SK-N-SH (cell line): ENCODE measurements around the gene SRPRA. TPM values are rescaled to one million over a fixed set of nuclear protein-coding genes. Genes with fewer than 3 reads are reported as not detected.

ENCODE experiments used
- CTCF ChIA-PET: fragments of 300-600, 350-600 bp; formaldehyde crosslinking; extraction: SDS; loops from one replicate; lab custom pipeline; 2021; lab: Yijun Ruan, JAX
- POLR2A ChIA-PET: fragments of 350-600 bp; sonication (Branson Sonifier 250); formaldehyde crosslinking; extraction: SDS; loops from one replicate; lab custom pipeline; 2020; ENCODE audit warnings: antibody characterized with exemption, inconsistent platforms; lab: Yijun Ruan, JAX
- DNase-seq: peaks from one replicate; pipeline ENCODE4 v3.0.0; 2012
- H2AFZ ChIP-seq: fragments of 200-600 bp; sonication (generic); 2 replicates; pipeline ENCODE4 v1.8.1; 2016; ENCODE audit warnings: antibody characterized with exemption, mild to moderate bottlenecking, low read depth
- H3F3A ChIP-seq: fragments of 200-600 bp; sonication (generic); replicated peaks from 2 replicates; pipeline ENCODE3; 2016; ENCODE audit warnings: antibody characterized with exemption, mild to moderate bottlenecking; ENCODE audit not compliant: insufficient read depth
- H3K27ac ChIP-seq, 2 experiments: fragments of 200-500 bp in 1 of 2; fragments of 200-600 bp in 1 of 2; sonication (Bioruptor generic) in 1 of 2; sonication (generic), shearing (Covaris generic) in 1 of 2; 2 replicates each; pipeline versions ENCODE4 v1.5.1 to v1.6.1; 2014 to 2016; ENCODE audit warnings: low read depth in 2 of 2, inconsistent platforms in 1 of 2, low read length in 1 of 2, mild to moderate bottlenecking in 1 of 2, mixed read lengths in 1 of 2
- H3K27me3 ChIP-seq: fragments of 200-600 bp; sonication (generic), shearing (Covaris generic); 2 replicates; pipeline ENCODE4 v1.6.1; 2016; ENCODE audit warnings: mixed run types; ENCODE audit not compliant: insufficient read depth
- H3K36me3 ChIP-seq, 2 experiments: fragments of 200-500 bp in 1 of 2; fragments of 200-600 bp in 1 of 2; sonication (Bioruptor generic) in 1 of 2; sonication (generic) in 1 of 2; replicated peaks in 1 of 2; 2 replicates each; pipeline versions ENCODE3 to v1.5.1; 2014 to 2016; ENCODE audit warnings: low read length in 1 of 2, mild to moderate bottlenecking in 1 of 2; ENCODE audit not compliant: insufficient read depth in 2 of 2, control insufficient read depth in 1 of 2
- H3K4me1 ChIP-seq, 2 experiments: fragments of 200-500 bp in 1 of 2; fragments of 200-600 bp in 1 of 2; sonication (Bioruptor generic) in 1 of 2; sonication (generic), shearing (Covaris generic) in 1 of 2; 2 replicates each; pipeline versions ENCODE4 v1.5.1 to v1.6.1; 2014 to 2016; ENCODE audit warnings: low read depth in 1 of 2, low read length in 1 of 2, mixed run types in 1 of 2; ENCODE audit not compliant: insufficient read depth in 2 of 2, control insufficient read depth in 1 of 2
- H3K4me2 ChIP-seq: fragments of 200-600 bp; sonication (generic), shearing (Covaris generic); 2 replicates; pipeline ENCODE4 v1.6.1; 2017; ENCODE audit warnings: mixed run types
- H3K4me3 ChIP-seq, 2 experiments: fragments of 200-500 bp in 1 of 2; fragments of 200-600 bp in 1 of 2; sonication (Bioruptor generic) in 1 of 2; sonication (generic), shearing (Covaris generic) in 1 of 2; 2 replicates each; pipeline versions ENCODE4 v1.5.1 to v1.8.1; 2014 to 2016; ENCODE audit warnings: low read depth in 2 of 2, inconsistent platforms in 1 of 2, low read length in 1 of 2, mild to moderate bottlenecking in 1 of 2, mixed read lengths in 1 of 2, moderate library complexity in 1 of 2
- H3K79me2 ChIP-seq: fragments of 200-600 bp; sonication (generic); 2 replicates; pipeline ENCODE4 v1.8.1; 2017; ENCODE audit warnings: mild to moderate bottlenecking; ENCODE audit not compliant: insufficient read depth
- H3K9ac ChIP-seq: fragments of 200-600 bp; sonication (generic); 2 replicates; pipeline ENCODE4 v1.6.1; 2017; ENCODE audit warnings: mixed run types
- H3K9me2 ChIP-seq: fragments of 200-600 bp; sonication (generic); 2 replicates; pipeline ENCODE4 v1.6.1; 2017; ENCODE audit warnings: mixed run types
- H3K9me3 ChIP-seq: fragments of 200-600 bp; sonication (generic); 2 replicates; pipeline ENCODE4 v1.6.1; 2017; ENCODE audit warnings: mixed run types, mild to moderate bottlenecking, moderate library complexity
- H4K20me1 ChIP-seq: fragments of 200-600 bp; sonication (generic); 2 replicates; pipeline ENCODE4 v1.6.1; 2017; ENCODE audit warnings: mild to moderate bottlenecking, mixed run types; ENCODE audit not compliant: insufficient read depth
- CHD2 ChIP-seq: fragments of 150-350 bp; IDR thresholded peaks from 2 replicates; pipeline ENCODE4 v1.6.1; 2018; ENCODE audit warnings: low read length; ENCODE audit not compliant: partially characterized antibody
- CTCF ChIP-seq: fragments of 200-600 bp; sonication (generic); IDR thresholded peaks from 2 replicates; pipeline ENCODE4 v1.6.1; 2017; ENCODE audit warnings: antibody characterized with exemption, mild to moderate bottlenecking, moderate library complexity
- EP300 ChIP-seq, 2 experiments: IDR thresholded peaks; 2 replicates each; pipeline versions ENCODE4 v1.4.0 to v1.6.1; 2012; ENCODE audit warnings: borderline replicate concordance in 1 of 2, low read depth in 1 of 2, low read length in 1 of 2
- EZH2phosphoT487 ChIP-seq: fragments of 200-600 bp; sonication (generic); IDR thresholded peaks from 2 replicates; pipeline ENCODE4 v1.6.1; 2017; ENCODE audit warnings: low read depth, mixed run types, mild to moderate bottlenecking, antibody characterized with exemption, moderate library complexity, borderline replicate concordance
- FOXM1 ChIP-seq: IDR thresholded peaks from 2 replicates; pipeline ENCODE4 v1.4.0; 2012; ENCODE audit warnings: low read depth, mild to moderate bottlenecking
- GABPA ChIP-seq: IDR thresholded peaks from 2 replicates; pipeline ENCODE4 v1.4.0; 2012; ENCODE audit warnings: low read depth, mild to moderate bottlenecking
- IRF3 ChIP-seq: fragments of 150-350 bp; IDR thresholded peaks from 2 replicates; pipeline ENCODE4 v1.6.1; 2016; ENCODE audit warnings: mild to moderate bottlenecking, low read depth, low read length
- MXI1 ChIP-seq: IDR thresholded peaks from 2 replicates; pipeline ENCODE4 v1.6.1; 2012; ENCODE audit warnings: mild to moderate bottlenecking, low read depth, low read length, improper control_type of control experiment
- NFIC ChIP-seq: IDR thresholded peaks from 2 replicates; pipeline ENCODE4 v1.4.0; 2012; ENCODE audit warnings: borderline replicate concordance
- RAD21 ChIP-seq: IDR thresholded peaks from 2 replicates; pipeline ENCODE4 v1.6.1; 2012; ENCODE audit warnings: mild to moderate bottlenecking, low read length
- RCOR1 ChIP-seq: fragments of 150-350 bp; IDR thresholded peaks from 2 replicates; pipeline ENCODE4 v1.6.1; 2017; ENCODE audit warnings: antibody characterized with exemption, low read length
- RFX5 ChIP-seq: IDR thresholded peaks from 2 replicates; pipeline ENCODE4 v1.6.1; 2012; ENCODE audit warnings: mild to moderate bottlenecking, improper control_type of control experiment, low read length
- RXRA ChIP-seq: IDR thresholded peaks from 2 replicates; pipeline ENCODE4 v1.4.0; 2012; ENCODE audit warnings: low read depth, mild to moderate bottlenecking, borderline replicate concordance
- SMC3 ChIP-seq: IDR thresholded peaks from 2 replicates; pipeline ENCODE4 v1.6.1; 2012; ENCODE audit warnings: low read depth, low read length, improper control_type of control experiment
- TAF1 ChIP-seq: IDR thresholded peaks from 2 replicates; pipeline ENCODE4 v1.6.1; 2012; ENCODE audit warnings: low read depth, mild to moderate bottlenecking, low read length, moderate library complexity, borderline replicate concordance
- TCF12 ChIP-seq: IDR thresholded peaks from 2 replicates; pipeline ENCODE4 v1.4.0; 2012
- TEAD4 ChIP-seq: IDR thresholded peaks from 2 replicates; pipeline ENCODE4 v1.4.0; 2012; ENCODE audit warnings: mild to moderate bottlenecking, borderline replicate concordance; ENCODE audit not compliant: insufficient read depth
- USF1 ChIP-seq: IDR thresholded peaks from 2 replicates; pipeline ENCODE4 v1.4.0; 2012; ENCODE audit warnings: low read depth, borderline replicate concordance
- USF2 ChIP-seq: fragments of 150-350 bp; IDR thresholded peaks from 2 replicates; pipeline ENCODE4 v1.6.1; 2017; ENCODE audit warnings: antibody characterized with exemption, low read length, low read depth, borderline replicate concordance
- ZBTB33 ChIP-seq: IDR thresholded peaks from 2 replicates; pipeline ENCODE4 v1.4.0; 2012; ENCODE audit warnings: low read depth, borderline replicate concordance
- WGBS: methylation state at CpG from one replicate; pipeline ENCODE4 v1.1.6; 2017; ENCODE audit warnings: low lambda C conversion rate; 5-methylcytosine and 5-hydroxymethylcytosine counted together
- polyA plus RNA-seq, 3 experiments: library from polyadenylated mRNA; depleted of rRNA; stranded (reverse); fragments of >200 nt; gene quantifications; 2 replicates each; pipeline ENCODE4 v1.2.3, GENCODE V29; 2012

Gene SRPRA
- polyA plus RNA-seq, 1 of the 3 experiments (the other 2 are of a cell fraction) = 129 TPM

GRCh38 chr11:126281666-126282175, 13.0 kb upstream of the SRPRA start:
- Histone ChIP-seq H2AFZ (peak overlapping the region; percentile 87; the same call in 1 of the 2 replicates), H3F3A (peaks cover 18% of the 10 kb centered on the region), H3K4me2 (peak overlapping the region; percentile 96; the same call in 1 of the 2 replicates), H3K27ac (peak overlapping the region in 1 of 2 experiments; percentile 82; a peak in 2 of 4 replicates), H3K36me3 (peaks cover 0 to 13% of the 10 kb centered on the region in 2 experiments), H3K4me3 (no peak overlapping the region), H3K79me2 (peaks cover 29% of the 10 kb centered on the region), H4K20me1 (peaks cover 6% of the 10 kb centered on the region; the same call in 1 of the 2 replicates), H3K9me2 (no peaks in the 10 kb centered on the region), H3K4me1 (peaks cover 9 to 13% of the 10 kb centered on the region in 2 experiments; a peak in 1 of 4 replicates), H3K9ac (no peak overlapping the region), H3K27me3 (no peaks in the 10 kb centered on the region), H3K9me3 (no peaks in the 10 kb centered on the region)
- WGBS = 96% methylated on average over 10 of the region's 10 CpGs
- POLR2A ChIA-PET = interaction anchor here (0.7 to 2.4 kb wide), 6 partner anchors 9 to 22 kb away, joined by 3 to 12 read pairs (median 4); partner anchors contain the start of genes DCPS, FOXRED1 and SRPRA
- TF ChIP-seq RFX5 (no peak), RXRA (no peak), IRF3 (no peak), NFIC (no peak), TAF1 (no peak), RCOR1 (no peak), SMC3 (no peak), CHD2 (no peak)
- CTCF ChIA-PET = interaction anchor here (0.6 to 1.2 kb wide), 3 partner anchors 9 to 69 kb away, joined by 3 read pairs; no protein-coding TSS in a partner anchor
- no peak for DNase-seq

- no peaks in the 10 kb centered on the region for H3K27me3 ChIP-seq
- H3K36me3 ChIP-seq = peaks cover 0 to 13% of the 10 kb centered on the region in 2 experiments
- no peak overlapping the region for H3K27ac ChIP-seq
- no peaks in the 10 kb centered on the region for H3K9me2 ChIP-seq
- H2AFZ ChIP-seq = no peak overlapping the region
- H3K9me3 ChIP-seq = no peaks in the 10 kb centered on the region
- ChIA-PET POLR2A (interaction anchor here (1.7 to 2.4 kb wide), 3 partner anchors 10 to 19 kb away, joined by 3 to 12 read pairs (median 11); partner anchors contain the start of genes FOXRED1 and SRPRA), CTCF (interaction anchor here (1.0 kb wide), 1 partner anchor 9 kb away, joined by 3 read pairs; no protein-coding TSS in a partner anchor)
- peaks cover 6% of the 10 kb centered on the region; the same call in 1 of the 2 replicates for H4K20me1 ChIP-seq
- no peak overlapping the region for H3K4me2 ChIP-seq
- 97% methylated on average over 6 of the region's 6 CpGs for WGBS
- peaks cover 24% of the 10 kb centered on the region for H3K79me2 ChIP-seq
- H3K4me1 ChIP-seq = peaks cover 9 to 13% of the 10 kb centered on the region in 2 experiments; a peak in 1 of 4 replicates
- DNase-seq = no peak
- TF ChIP-seq GABPA = no peak
- TF ChIP-seq TCF12 = no peak
- no peak for TF ChIP-seq FOXM1
- no peak for TF ChIP-seq RAD21
- TF ChIP-seq RFX5 = no peak
- no peak for TF ChIP-seq CTCF
- no peak for TF ChIP-seq TEAD4
- TF ChIP-seq ZBTB33 = no peak
- no peak for TF ChIP-seq EZH2phosphoT487
- no peak for TF ChIP-seq EP300 (IDR thresholded peaks at IDR 0.05; ENCODE audit: borderline replicate concordance in 1 of 2, low read depth in 1 of 2, low read length in 1 of 2)
- TF ChIP-seq RXRA = no peak
- no peak for TF ChIP-seq TAF1
- no peak for TF ChIP-seq MXI1
- TF ChIP-seq USF1 = no peak
- TF ChIP-seq USF2 = no peak
- peaks cover 18% of the 10 kb centered on the region for H3F3A ChIP-seq
- H3K9ac ChIP-seq = no peak overlapping the region
- no peak overlapping the region for H3K4me3 ChIP-seq
Measured at GRCh38 chr11:126281245-126281644, 12.6 kb upstream of the SRPRA start.
